ENCODE results near the gene PRR33. TPM values are rescaled to one million over a fixed set of nuclear protein-coding genes. Genes with fewer than 3 reads are reported as not detected.

PRR33 gene
- total and polyA plus RNA-seq, 7 donors, result 0.16 to 8.9 (median 1.6) TPM

GRCh38 chr11:1867381-1867780 lies 24.3 kb downstream of the PRR33 start:
- Histone ChIP-seq H3K27me3 (ENCODE audit: insufficient read depth in 3 of 3, low read length in 2 of 3) (peaks cover 0 to 35% (median 13%) of the 10 kb centered on the region in 3 donors), H3K4me3 (peak overlapping the region; percentile 56), H3K9me3 (no peaks in the 10 kb centered on the region), H3K4me1 (peaks cover 22% of the 10 kb centered on the region), H3K36me3 (ENCODE audit: insufficient read depth in 1 of 2, low read depth in 1 of 2) (no peaks in the 10 kb centered on the region), H3K27ac (no peak overlapping the region)
- intact Hi-C loops (cut with DNase I), result no loop called here
- no peak for ATAC-seq
- 46 to 55% (median 51%) methylated on average over 7 to 8 of the region's 8 CpGs for WGBS, 3 donors
- TF ChIP-seq CTCF (IDR thresholded peaks at IDR 0.05), result no peak
- DNase-seq, result peak; percentile 15 to 54

- no peak overlapping the region for H3K4me3 ChIP-seq
- peaks cover 0 to 35% (median 9%) of the 10 kb centered on the region in 3 donors for H3K27me3 ChIP-seq (ENCODE audit: insufficient read depth in 3 of 3, low read length in 2 of 3)
- H3K27ac ChIP-seq, result no peak overlapping the region
- DNase-seq, result peak; percentile 21 to 52
- 73 to 82% (median 73%) methylated on average over 15 of the region's 15 CpGs for WGBS, 3 donors
- H3K9me3 ChIP-seq, result no peaks in the 10 kb centered on the region
- peaks cover 22% of the 10 kb centered on the region for H3K4me1 ChIP-seq
- no peak for ATAC-seq
- TF ChIP-seq CTCF (IDR thresholded peaks at IDR 0.05), result no peak
- no peaks in the 10 kb centered on the region for H3K36me3 ChIP-seq (ENCODE audit: insufficient read depth in 1 of 2, low read depth in 1 of 2)
- intact Hi-C loops (cut with DNase I), result no loop called here
These were observed 24.9 kb downstream of the PRR33 start for GRCh38 chr11:1866776-1867175.

- ATAC-seq (no peak), DNase-seq (peak; percentile 9 to 45)
- TF ChIP-seq CTCF (IDR thresholded peaks at IDR 0.05), result no peak
- no peaks in the 10 kb centered on the region for H3K36me3 ChIP-seq (ENCODE audit: insufficient read depth in 1 of 2, low read depth in 1 of 2)
- H3K27ac ChIP-seq, result no peak overlapping the region
- no peaks in the 10 kb centered on the region for H3K9me3 ChIP-seq
- H3K4me1 ChIP-seq, result peaks cover 22% of the 10 kb centered on the region
- H3K4me3 ChIP-seq, result peak overlapping the region; percentile 54
- H3K27me3 ChIP-seq (ENCODE audit: insufficient read depth in 3 of 3, low read length in 2 of 3), result peaks cover 0 to 32% (median 5%) of the 10 kb centered on the region in 3 donors
- WGBS, 3 donors, result 81 to 83% (median 82%) methylated on average over 8 of the region's 8 CpGs
- intact Hi-C loops (cut with DNase I), result no loop called here
These were observed 25.5 kb downstream of the PRR33 start for GRCh38 chr11:1866226-1866625.

GRCh38 chr11:1864831-1865665 lies 26.6 kb downstream of the PRR33 start:
- ATAC-seq (peak in 1 of 4 donors; percentile 13), DNase-seq (peak; percentile 57 to 79)
- Histone ChIP-seq H3K36me3 (ENCODE audit: insufficient read depth in 1 of 2, low read depth in 1 of 2) (no peaks in the 10 kb centered on the region), H3K9me3 (no peaks in the 10 kb centered on the region), H3K27me3 (ENCODE audit: insufficient read depth in 3 of 3, low read length in 2 of 3) (peaks cover 0 to 20% (median 5%) of the 10 kb centered on the region in 3 donors), H3K4me1 (peaks cover 22% of the 10 kb centered on the region), H3K27ac (peak overlapping the region; percentile 71), H3K4me3 (peak overlapping the region; percentile 54)
- no peak for TF ChIP-seq CTCF (IDR thresholded peaks at IDR 0.05)
- intact Hi-C loops (cut with DNase I), result no loop called here
- WGBS, 3 donors, result 53 to 68% (median 57%) methylated on average over 29 to 30 of the region's 30 CpGs

All from psoas muscle (tissue), 8 donors.